CD4-positive, alpha-beta memory T cell (primary cell): ENCODE measurements around the gene KLK5. TPM values are rescaled to one million over a fixed set of nuclear protein-coding genes. Genes with fewer than 3 reads are reported as not detected.
"Not testable (repeated sequence)": the region's sequence is repeated elsewhere in the genome, so short reads cannot be mapped to it uniquely, and the experiment has no call there.

ENCODE experiments used
- CTCF ChIA-PET: fragments of 350-600 bp; sonication (Branson Sonifier 250); formaldehyde crosslinking; loops from one replicate; lab custom pipeline; 2021; ENCODE audit warnings: inconsistent platforms; ENCODE audit not compliant: partially characterized antibody; lab: Charles Lee
- POLR2A ChIA-PET: fragments of 350-600 bp; sonication (Branson Sonifier 250); formaldehyde crosslinking; loops from one replicate; lab custom pipeline; 2021; ENCODE audit not compliant: partially characterized antibody; lab: Charles Lee
- DNase-seq, 5 donors: peaks; one replicate each; pipeline versions ENCODE4 v3.0.0 to v3.0.0-alpha.2; 2020 to 2022; ENCODE audit warnings: mixed read lengths in 1 of 5
- H3K27ac ChIP-seq: one replicate; pipeline ENCODE4 v1.7.0; 2013; ENCODE audit warnings: low read depth, low read length
- H3K27me3 ChIP-seq: 2 replicates; pipeline ENCODE4 v1.7.0; 2013; ENCODE audit warnings: mild to moderate bottlenecking, low read length, moderate library complexity; ENCODE audit not compliant: insufficient read depth
- H3K36me3 ChIP-seq: 2 replicates; pipeline ENCODE4 v1.7.0; 2013; ENCODE audit warnings: mild to moderate bottlenecking, low read length, moderate library complexity; ENCODE audit not compliant: insufficient read depth
- H3K4me1 ChIP-seq: 2 replicates; pipeline ENCODE4 v1.7.0; 2013; ENCODE audit warnings: mild to moderate bottlenecking, low read length, moderate library complexity; ENCODE audit not compliant: insufficient read depth
- H3K4me3 ChIP-seq, 2 donors: one replicate each; pipeline ENCODE4 v1.7.0; 2013; ENCODE audit warnings: low read length in 2 of 2, mild to moderate bottlenecking in 1 of 2
- H3K9me3 ChIP-seq, 2 donors: one replicate each; pipeline ENCODE4 v1.7.0; 2013; ENCODE audit warnings: low read length in 2 of 2, control low read depth in 1 of 2; ENCODE audit not compliant: control insufficient read depth in 1 of 2
- H3K27ac Mint-ChIP-seq, 7 donors: one replicate each; pipeline ENCODE4 v1.8.0; 2020 to 2021; ENCODE audit warnings: mixed read lengths in 7 of 7, mild to moderate bottlenecking in 6 of 7, inconsistent platforms in 3 of 7, moderate library complexity in 3 of 7
- H3K27me3 Mint-ChIP-seq, 2 donors: one replicate each; pipeline ENCODE4 v1.8.0; 2020 to 2021; ENCODE audit warnings: mixed read lengths in 2 of 2
- H3K36me3 Mint-ChIP-seq, 2 donors: one replicate each; pipeline ENCODE4 v1.8.0; 2020 to 2021; ENCODE audit warnings: mixed read lengths in 2 of 2, inconsistent platforms in 1 of 2, mild to moderate bottlenecking in 1 of 2
- H3K4me1 Mint-ChIP-seq, 4 donors: one replicate each; pipeline ENCODE4 v1.8.0; 2020 to 2021; ENCODE audit warnings: mixed read lengths in 4 of 4, mild to moderate bottlenecking in 1 of 4
- H3K4me3 Mint-ChIP-seq, 8 donors: one replicate each; pipeline ENCODE4 v1.8.0; 2020 to 2021; ENCODE audit warnings: mixed read lengths in 8 of 8, mild to moderate bottlenecking in 7 of 8, moderate library complexity in 6 of 8, inconsistent platforms in 3 of 8
- H3K9me3 Mint-ChIP-seq, 8 donors: one replicate each; pipeline ENCODE4 v1.8.0; 2020 to 2021; ENCODE audit warnings: mixed read lengths in 8 of 8, mild to moderate bottlenecking in 5 of 8, inconsistent platforms in 3 of 8, moderate library complexity in 1 of 8
- intact Hi-C: fragments of 100-400 bp; cut with micrococcal nuclease; formaldehyde crosslinking; loops from one replicate; pipeline ENCODE4 v1.15.1; 2023
- polyA plus RNA-seq, 2 donors: library from polyadenylated mRNA; unstranded; fragments of 300-500 nt; fragmentation: Illumina TruSeq; gene quantifications; one replicate each; pipeline ENCODE4 v1.2.3, GENCODE V29; 2021
- total RNA-seq, 2 experiments: library from RNA; stranded (reverse); gene quantifications; one replicate each; pipeline ENCODE4 v1.2.3, GENCODE V29; 2021

Gene KLK5
- total and polyA plus RNA-seq, 4 experiments from 2014 or later, result not detected

- H3K4me1 Mint-ChIP-seq, result no peaks in the 10 kb centered on the region
- Histone ChIP-seq H3K36me3 (no peaks in the 10 kb centered on the region), H3K27ac (no peak overlapping the region), H3K9me3 (no peaks in the 10 kb centered on the region), H3K27me3 (peaks cover 3% of the 10 kb centered on the region), H3K4me3 (no peak overlapping the region), H3K4me1 (no peaks in the 10 kb centered on the region)
- H3K36me3 Mint-ChIP-seq, result no peaks in the 10 kb centered on the region
- no peak overlapping the region for H3K4me3 Mint-ChIP-seq
- peaks cover 18 to 31% of the 10 kb centered on the region in 2 donors for H3K27me3 Mint-ChIP-seq
- CTCF ChIA-PET, result no interaction called here
- peaks cover 0 to 8% (median 0%) of the 10 kb centered on the region in 8 donors for H3K9me3 Mint-ChIP-seq
- POLR2A ChIA-PET, result no interaction called here
- no peak for DNase-seq
- no peak overlapping the region for H3K27ac Mint-ChIP-seq
- intact Hi-C loops, result no loop called here
Observed at GRCh38 chr19:50994129-50994528, 41.3 kb upstream of the KLK5 start.

- Mint-ChIP-seq H3K4me1 (no peaks in the 10 kb centered on the region), H3K4me3 (no peak overlapping the region), H3K27ac (no peak overlapping the region), H3K36me3 (no peaks in the 10 kb centered on the region), H3K9me3 (peaks cover 0 to 8% (median 0%) of the 10 kb centered on the region in 8 donors), H3K27me3 (peaks cover 21 to 35% of the 10 kb centered on the region in 2 donors)
- ChIA-PET POLR2A (no interaction called here), CTCF (no interaction called here)
- Histone ChIP-seq H3K27ac (no peak overlapping the region), H3K27me3 (peaks cover 3% of the 10 kb centered on the region), H3K36me3 (no peaks in the 10 kb centered on the region), H3K9me3 (no peaks in the 10 kb centered on the region), H3K4me1 (no peaks in the 10 kb centered on the region), H3K4me3 (no peak overlapping the region)
- intact Hi-C loops, result no loop called here
- no peak for DNase-seq
Observed at GRCh38 chr19:50992666-50993035, 39.8 kb upstream of the KLK5 start.

GRCh38 chr19:50984416-50984815, 31.6 kb upstream of the KLK5 start:
- H3K4me1 ChIP-seq, H3K4me3 Mint-ChIP-seq, intact Hi-C loops, H3K36me3 ChIP-seq, H3K27me3 ChIP-seq, H3K27ac Mint-ChIP-seq, H3K36me3 Mint-ChIP-seq, CTCF ChIA-PET, H3K4me3 ChIP-seq, POLR2A ChIA-PET, H3K9me3 Mint-ChIP-seq, DNase-seq, H3K4me1 Mint-ChIP-seq, H3K9me3 ChIP-seq, H3K27ac ChIP-seq: not testable (repeated sequence)
- peaks cover 28 to 38% of the 10 kb centered on the region in 2 donors for H3K27me3 Mint-ChIP-seq

- no peaks in the 10 kb centered on the region for H3K9me3 ChIP-seq
- no peaks in the 10 kb centered on the region for H3K4me1 ChIP-seq
- DNase-seq, result no peak
- peaks cover 0 to 5% (median 0%) of the 10 kb centered on the region in 8 donors for H3K9me3 Mint-ChIP-seq
- H3K4me3 ChIP-seq, result no peak within 1 kb of the TSS
- peaks cover 30 to 37% of the 10 kb centered on the region in 2 donors for H3K27me3 Mint-ChIP-seq
- H3K36me3 ChIP-seq, result no peaks in the 10 kb centered on the region
- ChIA-PET CTCF (no interaction called here), POLR2A (no interaction called here)
- H3K36me3 Mint-ChIP-seq, result no peaks in the 10 kb centered on the region
- H3K27me3 ChIP-seq, result no peaks in the 10 kb centered on the region
- H3K4me3 Mint-ChIP-seq, result no peak within 1 kb of the TSS
- H3K4me1 Mint-ChIP-seq, result no peaks in the 10 kb centered on the region
- intact Hi-C loops, result no loop called here
- no peak within 1 kb of the TSS for H3K27ac Mint-ChIP-seq
- no peak within 1 kb of the TSS for H3K27ac ChIP-seq
Observed at GRCh38 chr19:50983625-50984292, 30.9 kb upstream of the KLK5 start, which contains the start of gene KLK7. Gene KLK7, minus strand, starts transcription at chr19:50983917. Its CDS starts 1,518 bp downstream, at chr19:50982399.

- Mint-ChIP-seq H3K27me3 (peaks cover 30 to 36% of the 10 kb centered on the region in 2 donors), H3K4me3 (no peak overlapping the region), H3K36me3 (no peaks in the 10 kb centered on the region), H3K27ac (no peak overlapping the region), H3K9me3 (peaks cover 0 to 5% (median 0%) of the 10 kb centered on the region in 8 donors), H3K4me1 (peaks cover 0 to under 1% (median 0%) of the 10 kb centered on the region in 4 donors)
- no peak for DNase-seq
- Histone ChIP-seq H3K27me3 (peaks cover 5% of the 10 kb centered on the region), H3K36me3 (no peaks in the 10 kb centered on the region), H3K4me1 (no peaks in the 10 kb centered on the region), H3K4me3 (no peak overlapping the region), H3K9me3 (no peaks in the 10 kb centered on the region), H3K27ac (no peak overlapping the region)
- intact Hi-C loops, result no loop called here
- POLR2A ChIA-PET, result no interaction called here
- CTCF ChIA-PET, result no interaction called here
Observed at GRCh38 chr19:50982186-50982585, 29.3 kb upstream of the KLK5 start.

- intact Hi-C loops, result no loop called here
- H3K4me1 Mint-ChIP-seq, result peaks cover 0 to 1% (median 0%) of the 10 kb centered on the region in 4 donors
- no peaks in the 10 kb centered on the region for H3K9me3 ChIP-seq
- no peaks in the 10 kb centered on the region for H3K36me3 Mint-ChIP-seq
- H3K4me1 ChIP-seq, result no peaks in the 10 kb centered on the region
- no peak for DNase-seq
- CTCF ChIA-PET, result no interaction called here
- H3K4me3 ChIP-seq, result no peak overlapping the region
- H3K36me3 ChIP-seq, result no peaks in the 10 kb centered on the region
- H3K27me3 ChIP-seq, result peaks cover 5% of the 10 kb centered on the region
- no peak overlapping the region for H3K4me3 Mint-ChIP-seq
- peaks cover 0 to 5% (median 0%) of the 10 kb centered on the region in 8 donors for H3K9me3 Mint-ChIP-seq
- POLR2A ChIA-PET, result no interaction called here
- peaks cover 28 to 40% of the 10 kb centered on the region in 2 donors for H3K27me3 Mint-ChIP-seq
- H3K27ac ChIP-seq, result no peak overlapping the region
- H3K27ac Mint-ChIP-seq, result peak overlapping the region in 1 of 7 donors; percentile 3
Observed at GRCh38 chr19:50981587-50982146, 28.8 kb upstream of the KLK5 start.

- POLR2A ChIA-PET, result no interaction called here
- CTCF ChIA-PET, result no interaction called here
- Mint-ChIP-seq H3K9me3 (peaks cover 0 to 3% (median 0%) of the 10 kb centered on the region in 8 donors), H3K36me3 (no peaks in the 10 kb centered on the region), H3K4me1 (peaks cover 0 to 1% (median 0%) of the 10 kb centered on the region in 4 donors), H3K27ac (no peak overlapping the region), H3K27me3 (peaks cover 37 to 40% of the 10 kb centered on the region in 2 donors), H3K4me3 (no peak overlapping the region)
- intact Hi-C loops, result no loop called here
- peaks cover 5% of the 10 kb centered on the region for H3K27me3 ChIP-seq
- no peaks in the 10 kb centered on the region for H3K4me1 ChIP-seq
- H3K9me3 ChIP-seq, result no peaks in the 10 kb centered on the region
- H3K36me3 ChIP-seq, result no peaks in the 10 kb centered on the region
- H3K4me3 ChIP-seq, result no peak overlapping the region
- DNase-seq, result no peak
- no peak overlapping the region for H3K27ac ChIP-seq
Observed at GRCh38 chr19:50980208-50980607, 27.4 kb upstream of the KLK5 start.
